Hematopoietic multipotent progenitor cell treated with erythropoietin and hydrocortisone succinate and interleukin-3 and kit ligand, for 6 days (in vitro differentiated cells): ENCODE results near the gene OR2AT4.
"Not testable (repeated sequence)": the region's sequence is repeated elsewhere in the genome, so short reads cannot be mapped to it uniquely, and the experiment has no call there.

ENCODE experiments used
- DNase-seq: peaks from one replicate; pipeline ENCODE4 v3.0.0-alpha.2; 2015

OR2AT4 gene

DNA sequence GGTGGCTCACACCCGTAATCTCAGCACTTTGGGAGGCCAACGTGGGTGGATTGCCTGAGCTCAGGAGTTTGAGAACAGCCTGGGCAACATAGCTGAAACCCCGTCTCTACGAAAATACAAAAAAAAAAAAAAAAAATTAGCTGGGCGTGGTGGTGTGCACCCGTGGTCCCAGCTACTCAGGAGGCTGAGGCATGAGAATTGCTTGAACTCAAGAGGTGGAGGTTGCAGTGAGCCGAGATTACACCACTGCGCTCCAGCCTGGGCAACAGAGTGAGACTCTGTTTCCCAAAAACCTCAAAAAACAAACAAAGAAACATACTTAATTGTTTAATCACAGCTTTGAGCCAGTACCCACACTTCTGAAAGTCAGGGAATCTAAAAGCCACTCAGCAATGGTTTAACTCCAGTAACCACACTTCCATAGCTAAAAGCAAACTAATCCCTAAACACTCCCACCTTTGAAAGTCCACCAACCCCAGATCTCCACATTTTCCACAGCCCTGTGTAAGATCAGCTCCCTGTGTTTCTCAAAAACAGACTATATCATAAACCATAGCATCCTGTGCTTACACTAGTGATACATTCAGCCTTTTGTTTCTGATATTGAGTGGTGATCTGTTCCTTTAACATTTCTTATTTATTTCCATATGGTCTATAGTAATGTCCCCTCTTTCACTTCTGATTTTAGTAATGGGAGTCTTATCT, 4.9 kb upstream of the OR2AT4 start:
- no peak for DNase-seq

DNA sequence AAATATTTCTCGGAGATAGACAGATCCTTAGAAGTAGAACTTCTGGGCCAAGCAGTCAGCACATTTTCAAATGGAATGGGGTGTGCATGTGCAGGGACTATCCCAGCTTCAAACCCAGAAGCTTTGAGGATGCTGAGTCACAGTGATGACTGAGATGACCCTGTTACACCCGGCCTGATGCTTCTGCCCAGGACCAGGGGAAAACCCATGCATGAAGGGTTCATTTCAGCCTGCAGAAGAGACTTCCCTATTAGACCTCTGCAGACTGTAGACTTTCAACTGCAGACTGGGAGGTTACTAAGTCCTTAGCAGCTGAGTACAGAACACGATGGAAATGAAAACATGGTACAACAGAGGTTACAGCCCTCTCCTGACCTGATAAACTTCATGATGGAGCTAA, 3.6 kb upstream of the OR2AT4 start:
- DNase-seq = peak; percentile 49

DNA sequence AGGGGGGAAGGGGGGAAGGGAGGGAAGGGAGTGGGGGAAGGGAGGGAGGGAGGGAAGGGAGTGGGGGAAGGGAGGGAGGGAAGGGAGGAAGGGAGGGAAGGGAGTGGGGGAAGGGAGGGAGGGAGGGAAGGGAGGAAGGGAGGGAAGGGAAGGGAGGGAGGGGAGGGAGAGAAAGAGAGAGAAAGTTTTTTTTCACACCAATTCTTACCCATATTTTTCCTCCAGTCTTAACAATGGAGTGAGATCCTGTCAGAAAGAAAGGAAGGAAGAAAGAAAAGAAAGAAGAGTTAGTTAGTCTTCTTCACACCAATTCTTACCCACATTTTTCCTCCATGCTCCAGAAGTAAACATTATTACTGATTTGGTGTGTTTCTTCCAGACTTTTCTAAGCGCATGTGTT, 3.0 kb upstream of the OR2AT4 start:
- DNase-seq = no peak

DNA sequence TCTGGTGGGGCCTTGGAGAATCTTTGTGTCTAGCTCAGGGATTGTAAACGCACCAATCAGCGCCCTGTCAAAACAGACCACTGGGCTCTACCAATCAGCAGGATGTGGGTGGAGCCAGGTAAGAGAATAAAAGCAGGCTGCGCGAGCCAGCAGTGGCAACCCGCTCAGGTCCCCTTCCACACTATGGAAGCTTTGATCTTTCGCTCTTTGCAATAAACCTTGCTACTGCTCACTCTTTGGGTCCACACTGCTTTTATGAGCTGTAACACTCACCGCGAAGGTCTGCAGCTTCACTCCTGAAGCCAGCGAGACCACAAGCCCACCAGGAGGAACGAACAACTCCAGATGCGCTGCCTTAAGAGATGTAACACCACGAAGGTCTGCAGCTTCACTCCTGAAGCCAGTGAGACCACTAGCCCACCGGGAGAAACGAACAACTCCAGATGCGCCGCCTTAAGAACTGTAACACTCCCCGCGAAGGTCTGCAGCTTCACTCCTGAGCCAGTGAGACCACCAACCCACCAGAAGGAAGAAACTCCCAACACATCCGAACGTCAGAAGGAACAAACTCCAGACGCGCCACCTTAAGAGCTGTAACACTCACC, 2.3 kb upstream of the OR2AT4 start:
- DNase-seq = not testable (repeated sequence)

DNA sequence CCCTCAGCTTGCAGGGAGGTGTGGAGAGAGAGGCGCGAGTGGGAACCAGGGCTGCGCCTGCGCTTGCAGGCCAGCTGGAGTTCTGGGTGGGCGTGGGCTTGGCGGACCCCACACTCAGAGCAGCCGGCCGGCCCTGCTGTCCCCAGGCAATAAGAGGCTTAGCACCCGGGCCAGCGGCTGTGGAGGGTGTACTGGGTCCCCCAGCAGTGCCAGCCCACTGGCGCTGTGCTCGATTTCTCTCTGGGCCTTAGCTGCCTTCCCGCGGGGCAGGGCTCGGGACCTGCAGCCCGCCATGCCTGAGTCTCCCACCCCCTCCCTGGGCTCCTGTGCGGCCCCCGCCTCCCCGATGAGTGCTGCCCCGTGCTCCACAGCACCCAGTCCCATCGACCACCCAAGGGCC, 1.5 kb upstream of the OR2AT4 start:
- not testable (repeated sequence) for DNase-seq

DNA sequence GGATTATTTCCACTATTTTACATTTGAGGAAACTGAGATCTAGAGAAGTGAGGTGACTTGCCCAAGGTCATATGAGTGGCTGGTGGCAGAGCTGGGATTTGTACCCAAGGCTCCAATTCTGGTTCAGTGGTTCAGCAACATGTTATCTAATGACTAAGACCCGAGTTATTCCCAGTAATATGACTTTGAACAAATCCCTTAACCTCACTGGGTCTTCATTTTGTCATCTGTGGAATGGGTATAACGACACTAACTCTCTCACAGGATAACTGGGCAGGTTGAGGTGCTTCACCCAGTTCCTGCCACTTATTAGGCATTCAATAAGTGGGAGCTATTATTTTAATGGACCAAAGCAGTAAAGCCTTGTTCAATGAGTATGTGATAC, 489 bp upstream of the OR2AT4 start:
- peak; percentile 22 for DNase-seq

DNA sequence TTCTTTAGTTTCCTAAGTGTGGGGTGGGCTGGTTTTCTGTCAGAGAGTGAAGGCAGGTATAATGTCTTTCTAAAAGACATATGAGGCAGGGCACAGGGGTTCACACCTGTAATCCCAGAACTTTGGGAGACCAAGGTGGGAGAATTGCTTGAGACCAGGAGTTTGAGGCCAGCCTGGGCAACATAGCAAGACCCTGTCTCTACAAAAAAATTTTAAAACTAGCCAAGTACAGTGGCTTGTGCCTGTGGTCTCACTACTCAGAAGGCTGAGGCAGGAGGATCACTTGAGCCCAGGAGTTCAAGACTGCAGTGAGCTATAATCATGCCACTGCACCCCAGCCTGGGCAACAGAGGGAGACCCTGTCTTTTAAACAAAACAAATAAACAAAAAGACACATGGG, 2.3 kb downstream of the OR2AT4 start:
- DNase-seq = not testable (repeated sequence)

DNA sequence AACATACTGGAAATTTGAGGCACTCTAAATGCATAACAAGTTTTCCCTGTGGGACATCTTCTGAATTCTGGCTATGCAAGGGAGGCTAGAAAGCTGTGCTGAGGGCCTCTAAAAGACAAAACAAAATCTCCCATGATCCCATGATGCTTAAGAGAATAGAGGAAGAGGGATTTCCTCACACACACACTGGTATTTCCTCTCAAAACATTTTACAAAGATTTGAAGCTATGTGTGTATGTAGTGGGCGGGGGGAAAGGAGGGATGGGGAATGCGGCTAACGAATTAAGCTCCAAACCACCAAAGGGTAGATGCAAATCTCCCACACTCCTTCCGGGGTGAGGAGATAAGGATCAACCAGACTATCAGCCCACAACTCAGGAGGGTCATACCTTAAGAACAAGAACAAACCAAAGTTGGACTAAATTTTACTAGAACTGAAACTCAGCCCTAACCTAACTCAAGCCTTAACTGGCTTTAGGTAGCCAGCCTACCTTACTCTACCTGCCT, 6.0 kb downstream of the OR2AT4 start:
- no peak for DNase-seq

DNA sequence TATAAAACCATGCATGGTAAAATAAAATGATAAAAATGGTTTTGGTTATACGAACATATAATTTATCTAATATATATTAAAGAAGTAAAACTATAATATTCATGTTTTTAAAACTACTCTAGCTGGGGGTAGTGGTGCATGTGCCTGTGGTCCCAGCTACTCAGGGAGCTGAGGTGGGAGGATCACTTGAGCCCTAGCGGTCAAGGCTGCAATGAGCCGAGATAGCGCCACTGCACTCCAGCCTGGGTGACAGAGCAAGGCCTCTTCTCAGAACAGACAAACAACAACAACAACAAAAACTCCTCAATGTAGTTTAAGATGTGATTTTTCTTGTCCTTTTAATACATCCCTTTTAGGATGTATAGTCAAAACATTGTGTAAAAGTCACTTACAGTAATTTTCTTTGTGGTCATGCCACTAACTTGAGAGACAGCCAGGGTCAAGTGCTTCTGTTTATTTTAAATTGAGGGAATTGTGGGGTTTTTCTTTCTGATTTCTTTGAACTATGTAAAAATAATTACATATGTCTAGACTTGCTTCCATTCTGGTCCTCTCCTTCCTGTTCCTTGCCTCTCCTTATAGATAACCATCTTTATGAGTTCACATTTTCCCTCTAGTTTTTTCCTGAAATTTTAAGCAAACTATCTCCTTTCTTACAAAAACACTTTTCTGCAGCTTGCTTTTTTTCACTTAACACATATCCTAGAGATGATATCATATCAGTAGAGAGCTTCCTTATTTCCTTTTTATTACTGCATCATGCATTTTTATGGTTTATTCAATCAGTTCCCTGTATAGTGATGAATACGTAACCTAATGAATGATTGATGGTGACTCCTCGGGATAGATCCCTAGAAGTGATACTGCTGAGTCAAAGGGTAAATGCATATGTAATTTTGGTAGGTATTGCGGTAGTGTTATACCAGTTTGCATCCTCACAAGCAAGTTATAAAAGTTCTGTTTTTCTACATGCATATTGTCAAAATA, 9.1 kb downstream of the OR2AT4 start:
- no peak for DNase-seq

DNA sequence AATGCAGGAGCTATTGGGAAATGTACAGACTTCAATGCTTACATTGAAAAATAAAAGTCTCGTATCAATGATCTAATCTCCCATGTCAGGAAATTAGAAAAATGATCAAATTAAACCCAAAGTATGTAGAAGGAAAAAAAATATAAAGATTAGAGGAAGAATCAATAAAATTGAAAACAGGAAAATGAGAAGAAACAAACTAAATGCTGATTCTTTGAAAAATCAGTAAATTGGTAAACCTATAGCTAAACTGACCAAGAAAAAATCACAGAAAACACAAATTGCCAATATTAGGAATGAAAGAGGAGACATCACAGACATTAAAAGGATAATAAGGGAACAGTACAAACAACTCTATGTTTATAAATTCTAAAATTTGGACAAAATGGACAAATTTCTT, 11.8 kb downstream of the OR2AT4 start:
- no peak for DNase-seq

DNA sequence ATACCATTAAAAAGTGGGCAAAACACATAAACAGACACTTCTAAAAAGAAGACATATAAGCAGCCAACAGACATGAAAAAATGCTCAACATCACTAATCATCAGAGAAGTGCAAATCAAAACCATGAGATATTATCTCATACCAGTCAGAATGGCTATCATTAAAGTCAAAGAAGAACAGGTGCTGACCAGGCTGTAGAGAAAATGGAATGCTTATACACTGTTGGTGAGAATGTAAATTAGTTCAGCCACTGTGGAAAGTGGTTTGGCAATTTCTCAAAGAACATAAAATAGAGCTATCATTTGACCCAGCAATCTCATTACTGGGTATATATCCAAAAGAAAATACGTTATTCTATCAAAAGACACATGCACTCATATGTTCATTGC, 13.5 kb downstream of the OR2AT4 start:
- no peak for DNase-seq

DNA sequence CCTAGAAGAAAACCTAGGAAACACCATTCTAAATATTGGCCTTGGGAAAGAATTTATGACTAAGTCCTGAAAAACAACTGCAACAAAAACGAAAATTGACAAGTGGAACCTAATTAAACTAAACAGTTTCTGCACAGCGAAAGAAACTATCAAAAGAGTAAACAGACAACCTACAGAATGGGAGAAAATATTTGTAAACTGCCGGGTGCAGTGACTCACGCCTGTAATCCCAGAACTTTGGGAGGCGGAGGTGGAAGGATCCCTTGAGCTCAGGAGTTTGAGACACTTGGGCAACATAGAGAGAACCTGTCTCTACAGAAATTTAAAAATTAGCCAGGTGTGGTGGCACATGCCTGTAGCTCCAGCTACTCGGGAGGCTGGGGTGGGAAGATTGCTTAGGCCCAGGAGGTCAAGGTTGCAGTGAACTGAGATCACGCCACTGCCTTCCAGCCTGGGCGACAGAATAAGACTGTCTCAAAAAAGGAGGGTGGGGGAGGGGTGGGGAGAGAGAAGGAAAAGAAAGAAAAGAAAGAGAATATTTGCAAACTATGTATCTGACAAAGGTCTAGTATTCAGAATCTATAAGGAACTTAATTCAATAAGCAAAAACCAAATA, 14.0 kb downstream of the OR2AT4 start:
- DNase-seq = no peak

DNA sequence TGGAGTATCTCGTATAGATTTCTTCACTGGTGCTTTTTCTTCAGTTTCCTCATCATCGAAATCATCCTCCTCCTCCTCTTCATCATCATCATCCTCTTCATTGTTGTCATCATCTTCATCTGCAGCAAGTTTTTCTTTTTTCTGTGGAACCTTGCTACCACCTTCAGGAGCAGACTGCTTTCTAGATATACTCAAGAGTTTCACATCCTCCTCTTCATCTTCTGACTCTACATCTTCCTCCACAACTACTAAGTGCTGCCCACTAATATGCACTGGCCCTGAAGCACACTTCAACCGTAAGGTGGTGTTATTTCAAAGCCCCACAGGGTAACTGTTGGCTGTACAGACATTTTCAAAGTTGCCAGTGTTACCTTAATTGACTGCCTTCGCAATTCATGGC, 17.1 kb downstream of the OR2AT4 start:
- DNase-seq = no peak

DNA sequence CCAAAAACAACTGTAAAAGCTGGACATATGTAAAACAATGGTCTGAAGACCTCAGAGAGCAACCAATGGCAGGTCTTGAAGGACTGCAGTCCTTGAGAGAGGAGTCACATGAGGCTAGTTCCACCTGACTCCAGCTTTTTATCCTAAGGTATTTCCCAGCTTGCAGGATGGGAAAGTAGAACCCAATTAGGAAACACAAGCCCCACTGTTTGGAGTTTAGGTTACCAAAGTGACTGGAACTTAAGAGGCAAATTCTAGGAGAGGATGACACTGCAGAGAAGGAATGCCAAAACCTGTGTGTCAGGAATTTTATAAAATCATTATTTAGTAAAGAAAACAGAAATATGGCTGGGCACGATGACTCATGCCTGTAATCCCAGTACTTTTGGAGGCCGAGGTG, 18.4 kb downstream of the OR2AT4 start:
- DNase-seq = no peak

DNA sequence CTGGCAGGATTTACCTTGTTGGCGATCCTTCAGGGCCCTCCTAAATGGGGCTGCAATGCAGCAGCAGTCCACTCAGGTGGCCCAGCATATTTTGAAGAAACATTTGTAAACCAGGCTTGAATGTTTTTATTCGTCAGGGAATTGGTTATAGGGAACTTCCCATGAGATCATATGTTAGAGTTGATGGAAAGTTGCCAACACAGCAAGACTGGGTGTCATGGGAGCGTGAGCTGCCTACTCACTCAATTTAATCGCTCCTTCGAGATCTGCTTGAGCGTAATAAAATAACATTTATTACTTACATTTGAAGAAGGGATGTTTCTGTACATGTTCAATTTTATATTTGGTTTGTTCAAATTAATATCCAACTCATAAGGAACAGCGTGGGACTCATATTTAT, 19.4 kb downstream of the OR2AT4 start:
- no peak for DNase-seq

DNA sequence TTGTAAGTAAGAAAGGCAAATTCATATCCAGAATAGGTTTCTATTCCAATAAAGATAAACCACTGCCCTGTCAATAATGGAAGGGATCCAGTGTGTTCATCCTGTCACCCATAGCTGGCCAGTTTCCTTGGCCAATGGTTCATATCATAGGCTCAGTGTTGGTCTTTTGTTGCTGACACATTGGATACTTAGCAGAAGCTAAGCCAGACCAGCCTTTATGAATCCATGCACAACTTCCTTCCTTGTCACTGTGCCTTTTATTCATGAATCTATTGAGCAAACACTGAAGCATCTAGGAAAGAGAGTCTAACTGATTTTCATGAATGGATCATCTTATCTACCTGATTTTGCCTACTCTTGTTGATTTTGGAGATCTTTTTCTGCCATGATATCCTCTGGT, 20.0 kb downstream of the OR2AT4 start:
- DNase-seq = no peak

DNA sequence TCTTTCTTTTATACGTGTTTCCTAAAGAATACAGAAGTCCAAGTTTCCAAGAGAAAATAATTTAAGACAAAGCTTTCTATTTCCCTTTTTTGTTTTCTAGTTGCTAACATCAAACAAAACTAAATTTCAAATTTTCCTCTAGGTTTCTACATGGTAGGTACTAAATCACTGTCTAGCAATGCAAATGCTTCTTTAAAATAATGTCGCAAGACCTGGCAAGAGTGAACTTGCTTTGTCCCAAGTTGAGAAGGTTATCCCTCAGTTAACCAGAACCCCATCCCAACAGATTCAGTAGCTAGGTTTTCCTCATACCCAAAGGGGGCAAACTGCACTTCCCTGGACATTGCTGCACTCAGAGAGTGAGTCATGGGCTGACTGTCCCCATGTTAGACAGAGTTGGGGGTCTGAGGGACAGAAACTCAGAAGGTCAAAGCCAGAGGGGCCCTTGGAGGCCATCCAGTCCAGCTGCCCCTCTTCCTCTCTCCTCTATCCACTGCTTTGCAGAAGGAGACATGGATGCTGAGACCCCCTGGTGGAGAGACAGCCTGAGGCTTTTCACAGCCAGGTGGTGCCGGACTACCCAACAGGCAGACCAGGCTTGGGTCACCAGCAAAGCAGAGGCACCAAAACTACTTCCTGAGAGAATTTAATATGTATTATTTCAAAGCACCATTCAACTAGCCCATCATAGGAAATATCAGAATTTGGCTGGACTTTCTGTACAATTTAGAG, 23.1 kb downstream of the OR2AT4 start:
- DNase-seq = no peak

DNA sequence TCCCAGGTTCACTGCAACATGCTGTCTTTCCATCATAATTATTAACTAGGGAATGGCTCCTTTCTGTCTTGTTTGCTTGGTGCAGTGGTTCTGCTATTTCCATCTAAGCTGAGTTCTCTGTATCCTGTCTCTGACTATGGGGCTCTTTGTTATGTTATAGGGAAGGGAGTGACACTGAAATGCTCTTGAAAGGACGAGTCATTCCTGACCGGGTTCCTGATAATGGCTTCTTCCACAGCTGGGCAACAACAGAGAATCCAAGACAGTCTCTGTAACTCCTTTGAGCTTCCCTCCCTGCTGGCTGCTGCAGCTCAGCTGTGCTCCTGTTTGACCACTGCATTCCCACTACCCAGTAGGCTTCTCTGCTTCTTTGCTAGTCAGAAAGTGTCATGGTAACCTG, 24.1 kb downstream of the OR2AT4 start:
- no peak for DNase-seq

DNA sequence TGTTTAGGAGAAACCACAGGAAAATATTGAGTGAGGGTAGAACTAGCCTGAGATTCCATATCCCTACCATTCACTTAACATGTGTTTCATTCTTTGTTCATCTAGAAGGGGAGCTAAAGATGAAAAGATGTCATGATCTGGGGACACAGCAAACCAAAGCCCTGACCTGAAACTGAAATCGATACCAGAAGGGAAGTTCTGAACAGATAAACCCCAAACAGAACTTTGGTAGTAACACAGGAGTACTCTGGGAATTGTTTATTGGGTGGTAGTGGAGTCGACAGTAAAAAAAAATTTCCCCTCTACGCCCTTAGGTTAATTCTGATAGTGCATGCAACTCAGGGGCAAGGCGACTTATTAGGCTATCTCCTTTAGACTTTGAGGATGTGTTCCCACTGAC, 27.2 kb downstream of the OR2AT4 start:
- DNase-seq = no peak

DNA sequence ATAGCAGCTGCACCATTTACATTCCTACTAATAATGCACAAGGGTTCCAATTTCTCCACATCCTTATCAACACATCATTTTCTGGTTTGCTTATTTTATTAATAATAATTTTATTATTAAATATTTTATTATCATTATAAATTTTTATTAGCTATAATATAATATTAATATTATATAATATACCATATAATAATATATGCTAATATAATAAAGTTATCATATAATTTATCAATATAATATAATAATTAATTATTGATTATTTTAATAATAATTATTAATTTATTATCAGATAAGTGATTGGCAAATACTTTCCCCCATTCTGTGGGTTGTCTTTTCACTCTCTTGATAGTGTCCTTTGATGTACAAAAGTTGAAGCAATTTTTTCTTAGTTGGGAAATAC, 27.7 kb downstream of the OR2AT4 start:
- no peak for DNase-seq

DNA sequence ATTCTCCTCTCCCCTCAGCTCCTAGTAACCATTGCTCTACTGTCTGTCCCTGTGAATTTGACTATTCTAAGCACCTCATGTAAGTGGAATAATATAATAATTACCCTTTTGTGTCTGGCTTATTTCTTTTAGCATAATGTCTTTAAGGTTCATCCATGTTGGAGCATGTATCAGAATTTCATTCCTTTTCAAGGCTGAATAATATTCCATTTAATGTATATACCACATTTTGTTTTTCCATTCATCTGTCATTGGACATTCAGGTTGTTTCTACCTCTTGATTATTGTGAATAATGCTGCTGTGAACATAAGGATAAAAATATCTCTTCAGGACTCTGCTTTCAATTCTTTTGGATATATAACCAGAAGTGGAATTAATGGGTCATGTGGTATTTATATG, 28.1 kb downstream of the OR2AT4 start:
- DNase-seq = no peak

DNA sequence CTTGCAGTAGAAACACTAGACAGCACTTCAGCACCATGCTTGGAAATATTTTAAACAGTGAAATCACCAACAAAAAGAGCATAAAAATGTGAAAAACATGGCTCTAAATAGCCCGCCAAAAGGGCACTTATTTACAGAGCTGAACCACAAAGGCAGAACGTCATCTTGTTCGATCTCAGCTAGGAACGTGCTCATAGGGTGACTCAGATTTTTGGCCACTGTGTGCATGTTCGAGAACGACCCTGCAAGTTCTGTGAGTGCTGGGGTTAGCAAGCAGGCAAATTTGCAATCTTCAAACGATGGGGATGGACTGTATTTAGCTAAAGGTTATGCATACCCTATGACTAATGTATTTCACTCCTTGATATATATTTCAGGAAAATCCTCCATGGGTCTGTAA, 30.6 kb downstream of the OR2AT4 start:
- DNase-seq = no peak
